Measurements from ENCODE around the gene RPP21. TPM values are rescaled to one million over a fixed set of nuclear protein-coding genes. Genes with fewer than 3 reads are reported as not detected.

Gene RPP21
- 30.6 TPM for total RNA-seq
- long read RNA-seq, transcript RPP21-224 (5 exons, 525 nt) = major isoform, 21 of 32 reads
- long read RNA-seq, partial matches to known transcripts = 3 of 32 reads
- long read RNA-seq, other reads (novel, unspliced or antisense) = 1 of 32 reads

- Histone ChIP-seq H3K36me3 (peaks cover 43% of the 10 kb centered on the region), H3K4me1 (peaks cover 15% of the 10 kb centered on the region), H3K9me3 (no peaks in the 10 kb centered on the region), H3K4me3 (peak within 1 kb of the TSS; percentile 97), H3K27me3 (ENCODE audit: low read depth) (no peaks in the 10 kb centered on the region), H3K27ac (peak within 1 kb of the TSS; percentile 91)
- ATAC-seq (peak; percentile 98 to 100), DNase-seq (peak; percentile 93)
- intact Hi-C loops (cut with DNase I) = no loop called here
- no peak for TF ChIP-seq CTCF (IDR thresholded peaks at IDR 0.05)
Observed at GRCh38 chr6:30344868-30345671, at the start of gene RPP21. TSS of gene RPP21 (plus strand) at chr6:30345156. CDS start at chr6:30345172, 16 bp downstream.

DNA sequence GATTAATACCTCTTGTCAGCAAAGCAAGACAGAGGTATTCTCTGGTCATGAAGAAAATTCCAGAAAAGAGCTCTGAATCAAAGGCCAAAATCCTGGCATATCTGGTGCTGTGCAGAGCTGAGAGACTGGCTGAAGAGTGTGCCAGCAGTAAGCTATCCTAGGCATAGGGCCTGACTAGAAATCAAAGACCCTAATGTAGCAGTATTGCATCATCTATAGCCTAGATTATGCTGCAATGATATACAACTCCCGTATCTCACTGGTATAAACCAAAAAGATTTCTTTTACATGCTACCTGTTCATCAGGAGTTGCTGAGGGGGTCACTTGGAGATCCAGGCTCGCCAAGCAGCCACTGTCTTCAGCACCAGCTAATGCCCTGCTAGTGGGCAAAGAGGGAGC is 49.1 kb upstream of the RPP21 start:
- ATAC-seq (no peak), DNase-seq (no peak)
- H3K27me3 ChIP-seq (ENCODE audit: low read depth) = no peaks in the 10 kb centered on the region
- intact Hi-C loops (cut with DNase I) = no loop called here
- H3K4me1 ChIP-seq = no peaks in the 10 kb centered on the region
- peaks cover 38% of the 10 kb centered on the region for H3K36me3 ChIP-seq
- TF ChIP-seq CTCF (IDR thresholded peaks at IDR 0.05) = no peak
- no peak overlapping the region for H3K27ac ChIP-seq
- H3K9me3 ChIP-seq = no peaks in the 10 kb centered on the region
- no peak overlapping the region for H3K4me3 ChIP-seq

- ATAC-seq = no peak
- Histone ChIP-seq H3K27ac (no peak overlapping the region), H3K4me3 (no peak overlapping the region), H3K4me1 (no peaks in the 10 kb centered on the region), H3K27me3 (ENCODE audit: low read depth) (no peaks in the 10 kb centered on the region), H3K9me3 (no peaks in the 10 kb centered on the region), H3K36me3 (peaks cover 14% of the 10 kb centered on the region)
- no peak for TF ChIP-seq CTCF (IDR thresholded peaks at IDR 0.05)
- intact Hi-C loops (cut with DNase I) = no loop called here
- no peak for DNase-seq
Observed at GRCh38 chr6:30304002-30304401, 41.0 kb upstream of the RPP21 start.

DNA sequence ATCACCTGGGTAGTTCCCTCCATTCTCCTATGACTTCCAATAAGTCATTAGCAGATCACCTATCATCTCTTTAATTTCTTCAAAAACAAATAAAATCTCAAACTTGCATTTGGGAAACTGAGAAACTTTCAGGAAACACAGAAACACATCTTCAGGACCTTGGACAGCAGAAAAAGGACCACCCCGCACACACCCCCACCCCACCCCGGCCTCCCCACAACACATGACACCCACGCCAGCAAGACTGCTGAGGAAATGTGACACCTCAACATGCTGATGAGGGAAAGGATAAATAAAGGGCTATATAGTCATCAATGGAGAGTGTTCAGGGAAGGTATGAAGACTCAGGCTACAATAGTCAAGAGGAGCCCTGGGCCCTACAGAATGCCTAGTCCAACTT is 33.9 kb upstream of the RPP21 start:
- DNase-seq (no peak), ATAC-seq (peak in 1 of 2 donors; percentile 12)
- Histone ChIP-seq H3K36me3 (peaks cover 19% of the 10 kb centered on the region), H3K4me1 (no peaks in the 10 kb centered on the region), H3K9me3 (no peaks in the 10 kb centered on the region), H3K27ac (no peak overlapping the region), H3K4me3 (no peak overlapping the region), H3K27me3 (ENCODE audit: low read depth) (no peaks in the 10 kb centered on the region)
- intact Hi-C loops (cut with DNase I) = no loop called here
- TF ChIP-seq CTCF (IDR thresholded peaks at IDR 0.05) = no peak

- intact Hi-C loops (cut with DNase I) = no loop called here
- Histone ChIP-seq H3K27me3 (ENCODE audit: low read depth) (no peaks in the 10 kb centered on the region), H3K36me3 (peaks cover 19% of the 10 kb centered on the region), H3K27ac (no peak overlapping the region), H3K4me1 (no peaks in the 10 kb centered on the region), H3K9me3 (no peaks in the 10 kb centered on the region), H3K4me3 (no peak overlapping the region)
- TF ChIP-seq CTCF (IDR thresholded peaks at IDR 0.05) = no peak
- no peak for DNase-seq
- ATAC-seq = peak in 1 of 2 donors; percentile 29
Observed at GRCh38 chr6:30311671-30312070, 33.3 kb upstream of the RPP21 start.

Measured in lower lobe of right lung (tissue), 2 donors.